CD8-positive, alpha-beta memory T cell (primary cell): ENCODE data around the gene PAFAH1B2. TPM values are rescaled to one million over a fixed set of nuclear protein-coding genes. Genes with fewer than 3 reads are reported as not detected.
"Not testable (repeated sequence)": the region's sequence is repeated elsewhere in the genome, so short reads cannot be mapped to it uniquely, and the experiment has no call there.

ENCODE experiments used
- CTCF ChIA-PET: fragments of 350-600 bp; sonication (Branson Sonifier 250); formaldehyde crosslinking; loops from one replicate; lab custom pipeline; 2021; ENCODE audit warnings: antibody characterized with exemption; lab: Charles Lee
- POLR2A ChIA-PET: fragments of 350-600 bp; sonication (Branson Sonifier 250); formaldehyde crosslinking; loops from one replicate; lab custom pipeline; 2021; ENCODE audit warnings: antibody characterized with exemption; lab: Charles Lee
- DNase-seq, 5 donors: peaks; one replicate each; pipeline versions ENCODE4 v3.0.0 to v3.0.0-alpha.2; 2020 to 2022; ENCODE audit warnings: mixed read lengths in 1 of 5
- H3K27ac ChIP-seq: one replicate; pipeline ENCODE4 v1.7.0; 2013; ENCODE audit warnings: low read depth, mild to moderate bottlenecking, low read length, moderate library complexity
- H3K27me3 ChIP-seq: 2 replicates; pipeline ENCODE4 v1.7.0; 2013; ENCODE audit warnings: low read length, mild to moderate bottlenecking; ENCODE audit not compliant: insufficient read depth, poor library complexity, severe bottlenecking
- H3K36me3 ChIP-seq: 2 replicates; pipeline ENCODE4 v1.7.0; 2013; ENCODE audit warnings: mild to moderate bottlenecking, low read length, moderate library complexity; ENCODE audit not compliant: insufficient read depth
- H3K4me1 ChIP-seq: 2 replicates; pipeline ENCODE4 v1.7.0; 2013; ENCODE audit warnings: mild to moderate bottlenecking, low read length, moderate library complexity; ENCODE audit not compliant: insufficient read depth
- H3K4me3 ChIP-seq: 2 replicates; pipeline ENCODE4 v1.7.0; 2013; ENCODE audit warnings: mild to moderate bottlenecking, low read length
- H3K9me3 ChIP-seq: 2 replicates; pipeline ENCODE4 v1.7.0; 2013; ENCODE audit warnings: mild to moderate bottlenecking, low read length
- H3K27ac Mint-ChIP-seq, 8 donors: one replicate each; pipeline ENCODE4 v1.8.0; 2020 to 2021; ENCODE audit warnings: mixed read lengths in 8 of 8, mild to moderate bottlenecking in 6 of 8, inconsistent platforms in 3 of 8, moderate library complexity in 3 of 8
- H3K27me3 Mint-ChIP-seq, 2 donors: one replicate each; pipeline ENCODE4 v1.8.0; 2020 to 2021; ENCODE audit warnings: mixed read lengths in 2 of 2, mild to moderate bottlenecking in 1 of 2, moderate library complexity in 1 of 2
- H3K36me3 Mint-ChIP-seq, 3 donors: one replicate each; pipeline ENCODE4 v1.8.0; 2020 to 2021; ENCODE audit warnings: mixed read lengths in 3 of 3, inconsistent platforms in 1 of 3, mild to moderate bottlenecking in 1 of 3
- H3K4me1 Mint-ChIP-seq, 3 donors: one replicate each; pipeline ENCODE4 v1.8.0; 2020 to 2021; ENCODE audit warnings: mixed read lengths in 3 of 3, inconsistent platforms in 1 of 3, mild to moderate bottlenecking in 1 of 3
- H3K4me3 Mint-ChIP-seq, 7 donors: one replicate each; pipeline ENCODE4 v1.8.0; 2020 to 2021; ENCODE audit warnings: mixed read lengths in 7 of 7, mild to moderate bottlenecking in 6 of 7, moderate library complexity in 4 of 7, inconsistent platforms in 2 of 7
- H3K9me3 Mint-ChIP-seq, 5 donors: one replicate each; pipeline ENCODE4 v1.8.0; 2020 to 2022; ENCODE audit warnings: mixed read lengths in 5 of 5, mild to moderate bottlenecking in 3 of 5, moderate library complexity in 2 of 5, inconsistent platforms in 1 of 5
- polyA plus RNA-seq: library from polyadenylated mRNA; unstranded; fragments of 300-500 nt; fragmentation: Illumina TruSeq; gene quantifications from one replicate; pipeline ENCODE4 v1.2.3, GENCODE V29; 2021
- total RNA-seq, 2 experiments: library from RNA; stranded (reverse); gene quantifications; one replicate each; pipeline ENCODE4 v1.2.3, GENCODE V29; 2021

The PAFAH1B2 gene
- total and polyA plus RNA-seq, 3 experiments from 2014 or later: 15.9 to 84.5 (median 79.5) TPM

GRCh38 chr11:117098269-117099232, 45.5 kb upstream of the PAFAH1B2 start, which contains the start of gene SIK3:
Gene SIK3, minus strand, starts transcription at chr11:117098428. Its CDS starts 13 bp downstream, at chr11:117098415.
- POLR2A ChIA-PET: interaction anchor here (0.6 to 2.7 kb wide), 9 partner anchors 105 to 1429 kb away, joined by 3 to 6 read pairs (median 4); partner anchors contain the start of genes TTC36 and ZPR1

GRCh38 chr11:117099696-117100095, 44.4 kb upstream of the PAFAH1B2 start:
- no peak overlapping the region for H3K4me3 ChIP-seq
- peak overlapping the region; percentile 97 to 100 (median 100) for H3K27ac Mint-ChIP-seq
- ChIA-PET POLR2A (interaction anchor here (2.7 kb wide), 1 partner anchor 264 kb away, joined by 6 read pairs; no protein-coding TSS in a partner anchor), CTCF (interaction anchor here (0.9 to 2.7 kb wide), 5 partner anchors 212 to 309 kb away, joined by 3 to 15 read pairs (median 7); partner anchors contain the start of gene APOA5)
- no peaks in the 10 kb centered on the region for H3K36me3 ChIP-seq
- peaks cover 48 to 50% (median 48%) of the 10 kb centered on the region in 3 donors for H3K4me1 Mint-ChIP-seq
- H3K9me3 Mint-ChIP-seq: peaks cover 0 to 2% (median 0%) of the 10 kb centered on the region in 5 donors
- peaks cover 0 to 13% (median 0%) of the 10 kb centered on the region in 3 donors for H3K36me3 Mint-ChIP-seq
- no peaks in the 10 kb centered on the region for H3K9me3 ChIP-seq
- H3K27me3 Mint-ChIP-seq: peaks cover 0 to 2% of the 10 kb centered on the region in 2 donors
- no peak for DNase-seq
- peak overlapping the region; percentile 99 for H3K27ac ChIP-seq
- peak overlapping the region in 6 of 7 donors; percentile 65 to 95 (median 92) for H3K4me3 Mint-ChIP-seq
- peaks cover 33% of the 10 kb centered on the region for H3K4me1 ChIP-seq
- H3K27me3 ChIP-seq: no peaks in the 10 kb centered on the region

More at GRCh38 chr11:117098269-117099232, 45.5 kb upstream of the PAFAH1B2 start, which contains the start of gene SIK3:
- Mint-ChIP-seq H3K36me3 (peaks cover 0 to 13% (median 0%) of the 10 kb centered on the region in 3 donors), H3K4me3 (peak within 1 kb of the TSS; percentile 90 to 99 (median 97)), H3K9me3 (peaks cover 0 to 2% (median 0%) of the 10 kb centered on the region in 5 donors), H3K4me1 (peaks cover 58 to 61% (median 59%) of the 10 kb centered on the region in 3 donors), H3K27me3 (peaks cover 0 to 2% of the 10 kb centered on the region in 2 donors), H3K27ac (peak within 1 kb of the TSS; percentile 99 to 100 (median 100))
- peak within 1 kb of the TSS; percentile 99 for H3K27ac ChIP-seq
- H3K36me3 ChIP-seq: no peaks in the 10 kb centered on the region
- peak within 1 kb of the TSS; percentile 87 for H3K4me3 ChIP-seq
- peaks cover 44% of the 10 kb centered on the region for H3K4me1 ChIP-seq
- H3K27me3 ChIP-seq: no peaks in the 10 kb centered on the region
- peak; percentile 94 to 96 (median 94) for DNase-seq
- CTCF ChIA-PET: interaction anchor here (0.7 to 2.7 kb wide), 13 partner anchors 7 to 312 kb away, joined by 3 to 15 read pairs (median 5); partner anchors contain the start of genes APOA5 and ZPR1
- H3K9me3 ChIP-seq: no peaks in the 10 kb centered on the region

GRCh38 chr11:117100556-117100955, 43.5 kb upstream of the PAFAH1B2 start:
- Mint-ChIP-seq H3K4me1 (peaks cover 39 to 41% (median 41%) of the 10 kb centered on the region in 3 donors), H3K4me3 (peak overlapping the region in 4 of 7 donors; percentile 39 to 90 (median 56)), H3K9me3 (peaks cover 0 to 2% (median 0%) of the 10 kb centered on the region in 5 donors), H3K27me3 (peaks cover 0 to 2% of the 10 kb centered on the region in 2 donors), H3K27ac (peak overlapping the region; percentile 34 to 100 (median 98)), H3K36me3 (peaks cover 0 to 13% (median 0%) of the 10 kb centered on the region in 3 donors)
- POLR2A ChIA-PET: interaction anchor here (2.7 kb wide), 1 partner anchor 265 kb away, joined by 6 read pairs; no protein-coding TSS in a partner anchor
- Histone ChIP-seq H3K9me3 (no peaks in the 10 kb centered on the region), H3K36me3 (no peaks in the 10 kb centered on the region), H3K27ac (no peak overlapping the region), H3K27me3 (no peaks in the 10 kb centered on the region), H3K4me1 (peaks cover 25% of the 10 kb centered on the region), H3K4me3 (no peak overlapping the region)
- CTCF ChIA-PET: interaction anchor here (2.7 kb wide), 2 partner anchors 265 to 310 kb away, joined by 13 to 15 read pairs; partner anchors contain the start of gene APOA5
- DNase-seq: no peak

- POLR2A ChIA-PET: no interaction called here
- H3K4me1 ChIP-seq: no peaks in the 10 kb centered on the region
- CTCF ChIA-PET: interaction anchor here (1.2 to 6.7 kb wide), 5 partner anchors 9 to 318 kb away, joined by 3 to 99 read pairs (median 12); partner anchors contain the start of genes APOA5 and ZPR1
- Mint-ChIP-seq H3K4me3 (no peak overlapping the region), H3K27ac (no peak overlapping the region), H3K27me3 (peaks cover 0 to 4% of the 10 kb centered on the region in 2 donors), H3K36me3 (no peaks in the 10 kb centered on the region), H3K4me1 (peaks cover 3 to 5% (median 4%) of the 10 kb centered on the region in 3 donors), H3K9me3 (no peaks in the 10 kb centered on the region)
- no peaks in the 10 kb centered on the region for H3K27me3 ChIP-seq
- no peaks in the 10 kb centered on the region for H3K36me3 ChIP-seq
- H3K27ac ChIP-seq: no peak overlapping the region
- no peak overlapping the region for H3K4me3 ChIP-seq
- H3K9me3 ChIP-seq: no peaks in the 10 kb centered on the region
- DNase-seq: no peak
Measured at GRCh38 chr11:117107701-117108590, 36.1 kb upstream of the PAFAH1B2 start.

GRCh38 chr11:117110294-117110950, 33.7 kb upstream of the PAFAH1B2 start:
- Mint-ChIP-seq H3K4me3 (no peak overlapping the region), H3K27ac (no peak overlapping the region), H3K4me1 (peaks cover 3 to 5% (median 4%) of the 10 kb centered on the region in 3 donors), H3K36me3 (no peaks in the 10 kb centered on the region), H3K27me3 (peaks cover 0 to 4% of the 10 kb centered on the region in 2 donors), H3K9me3 (no peaks in the 10 kb centered on the region)
- no peaks in the 10 kb centered on the region for H3K4me1 ChIP-seq
- CTCF ChIA-PET: interaction anchor here (2.8 to 6.7 kb wide), 2 partner anchors 231 to 321 kb away, joined by 12 to 99 read pairs; partner anchors contain the start of genes APOA5 and ZPR1
- no peak overlapping the region for H3K4me3 ChIP-seq
- H3K27ac ChIP-seq: no peak overlapping the region
- no peak for DNase-seq
- H3K9me3 ChIP-seq: no peaks in the 10 kb centered on the region
- no peaks in the 10 kb centered on the region for H3K36me3 ChIP-seq
- POLR2A ChIA-PET: no interaction called here
- H3K27me3 ChIP-seq: no peaks in the 10 kb centered on the region

GRCh38 chr11:117112497-117112896, 31.6 kb upstream of the PAFAH1B2 start:
- POLR2A ChIA-PET: not testable (repeated sequence)

GRCh38 chr11:117112939-117113338, 31.1 kb upstream of the PAFAH1B2 start:
- H3K27me3 ChIP-seq, POLR2A ChIA-PET, H3K4me3 Mint-ChIP-seq, H3K27ac Mint-ChIP-seq, H3K36me3 Mint-ChIP-seq, H3K9me3 ChIP-seq, H3K36me3 ChIP-seq, DNase-seq, H3K27me3 Mint-ChIP-seq, H3K27ac ChIP-seq, H3K9me3 Mint-ChIP-seq, H3K4me1 ChIP-seq, CTCF ChIA-PET, H3K4me3 ChIP-seq, H3K4me1 Mint-ChIP-seq: not testable (repeated sequence)

More at GRCh38 chr11:117112497-117112896, 31.6 kb upstream of the PAFAH1B2 start:
- H3K9me3 Mint-ChIP-seq, H3K4me1 Mint-ChIP-seq, H3K9me3 ChIP-seq, CTCF ChIA-PET, H3K27me3 Mint-ChIP-seq, H3K27ac Mint-ChIP-seq, H3K36me3 Mint-ChIP-seq, DNase-seq, H3K4me3 ChIP-seq, H3K27ac ChIP-seq, H3K4me1 ChIP-seq, H3K27me3 ChIP-seq, H3K36me3 ChIP-seq, H3K4me3 Mint-ChIP-seq: not testable (repeated sequence)
